Upper lobe of right lung (tissue), 1 donor: ENCODE measurements around the gene MAP7D3. TPM values are rescaled to one million over a fixed set of nuclear protein-coding genes. Genes with fewer than 3 reads are reported as not detected.
A peak's percentile ranks its signal among the peaks of the same experiment; 100 is the strongest.
"Not testable (repeated sequence)": the region's sequence is repeated elsewhere in the genome, so short reads cannot be mapped to it uniquely, and the experiment has no call there.

Experiments used
- ATAC-seq: fragments of 200-7000 bp; cut with Tn5 transposase; one replicate; pipeline ENCODE4 v1.9.1; 2020; ENCODE audit warnings: mild to moderate bottlenecking, moderate library complexity
- DNase-seq: peaks from one replicate; pipeline ENCODE4 v3.0.0-alpha.2; 2020
- H3K27ac ChIP-seq: fragments of 200-600 bp; one replicate; pipeline ENCODE4 v1.8.0; 2022
- H3K27me3 ChIP-seq: fragments of 200-600 bp; one replicate; pipeline ENCODE4 v1.8.0; 2022; ENCODE audit warnings: mild to moderate bottlenecking
- H3K36me3 ChIP-seq: fragments of 200-600 bp; one replicate; pipeline ENCODE4 v1.8.0; 2022
- H3K4me1 ChIP-seq: fragments of 200-600 bp; one replicate; pipeline ENCODE4 v1.8.0; 2022
- H3K4me3 ChIP-seq: fragments of 200-600 bp; one replicate; pipeline ENCODE4 v1.8.0; 2022; ENCODE audit warnings: mild to moderate bottlenecking
- H3K9me3 ChIP-seq: fragments of 200-600 bp; one replicate; pipeline ENCODE4 v1.8.0; 2022
- intact Hi-C: fragments of 100-400 bp; cut with DNase I; formaldehyde crosslinking; loops from one replicate; pipeline ENCODE4 v1.11.0; 2022
- total RNA-seq: library from RNA; stranded (reverse); fragmentation: NEBNext Ultra II Directional; extraction: Animal tissue kit (Norgen Biotek cat#: 25700); gene quantifications from one replicate; pipeline ENCODE4 v1.2.1, GENCODE V29; 2021
- TF ChIP-seq, protein P1 (sequence below): fragments of 200-600 bp; IDR thresholded peaks from one replicate; pipeline ENCODE4 v1.8.0; 2022; ENCODE audit warnings: antibody characterized with exemption
- donor health status: DM: no; HTN: yes; CAD: no; lungs with severe emphysema.

The MAP7D3 gene
- total RNA-seq, 1 donor from 2014 or later, result 7.9 TPM

- H3K4me3 ChIP-seq, result no peak overlapping the region
- TF ChIP-seq, protein P1, sequence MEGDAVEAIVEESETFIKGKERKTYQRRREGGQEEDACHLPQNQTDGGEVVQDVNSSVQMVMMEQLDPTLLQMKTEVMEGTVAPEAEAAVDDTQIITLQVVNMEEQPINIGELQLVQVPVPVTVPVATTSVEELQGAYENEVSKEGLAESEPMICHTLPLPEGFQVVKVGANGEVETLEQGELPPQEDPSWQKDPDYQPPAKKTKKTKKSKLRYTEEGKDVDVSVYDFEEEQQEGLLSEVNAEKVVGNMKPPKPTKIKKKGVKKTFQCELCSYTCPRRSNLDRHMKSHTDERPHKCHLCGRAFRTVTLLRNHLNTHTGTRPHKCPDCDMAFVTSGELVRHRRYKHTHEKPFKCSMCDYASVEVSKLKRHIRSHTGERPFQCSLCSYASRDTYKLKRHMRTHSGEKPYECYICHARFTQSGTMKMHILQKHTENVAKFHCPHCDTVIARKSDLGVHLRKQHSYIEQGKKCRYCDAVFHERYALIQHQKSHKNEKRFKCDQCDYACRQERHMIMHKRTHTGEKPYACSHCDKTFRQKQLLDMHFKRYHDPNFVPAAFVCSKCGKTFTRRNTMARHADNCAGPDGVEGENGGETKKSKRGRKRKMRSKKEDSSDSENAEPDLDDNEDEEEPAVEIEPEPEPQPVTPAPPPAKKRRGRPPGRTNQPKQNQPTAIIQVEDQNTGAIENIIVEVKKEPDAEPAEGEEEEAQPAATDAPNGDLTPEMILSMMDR, result no peak
- ATAC-seq (peak; percentile 56), DNase-seq (no peak)
- peak overlapping the region; percentile 65 for H3K27ac ChIP-seq
- intact Hi-C loops, result no loop called here
- H3K36me3 ChIP-seq, result no peaks in the 10 kb centered on the region
- H3K27me3 ChIP-seq, result no peaks in the 10 kb centered on the region
- peaks cover 3% of the 10 kb centered on the region for H3K4me1 ChIP-seq
- no peaks in the 10 kb centered on the region for H3K9me3 ChIP-seq
Measured at GRCh38 chrX:136170139-136170800, 80.9 kb downstream of the MAP7D3 start.

GRCh38 chrX:136168929-136169735, 82.1 kb downstream of the MAP7D3 start:
- Histone ChIP-seq H3K4me3 (no peak overlapping the region), H3K4me1 (peaks cover 3% of the 10 kb centered on the region)
- no peak for DNase-seq

GRCh38 chrX:136167989-136168388, 83.2 kb downstream of the MAP7D3 start:
- intact Hi-C loops, result loop anchor here (5.0 kb wide), 1 partner anchor 44 kb away; no protein-coding TSS in a partner anchor

More at GRCh38 chrX:136168929-136169735, 82.1 kb downstream of the MAP7D3 start:
- Histone ChIP-seq H3K27ac (peak overlapping the region; percentile 65), H3K9me3 (no peaks in the 10 kb centered on the region), H3K36me3 (no peaks in the 10 kb centered on the region), H3K27me3 (no peaks in the 10 kb centered on the region)
- intact Hi-C loops, result loop anchor here (5.0 kb wide), 1 partner anchor 43 kb away; no protein-coding TSS in a partner anchor
- ATAC-seq, result peak; percentile 54
- TF ChIP-seq, protein P1, result no peak

GRCh38 chrX:136166221-136166855, 84.9 kb downstream of the MAP7D3 start:
- Histone ChIP-seq H3K4me1 (peaks cover 3% of the 10 kb centered on the region), H3K27ac (peak overlapping the region; percentile 24), H3K27me3 (no peaks in the 10 kb centered on the region), H3K36me3 (no peaks in the 10 kb centered on the region), H3K9me3 (no peaks in the 10 kb centered on the region), H3K4me3 (no peak overlapping the region)
- no peak for DNase-seq
- ATAC-seq, result peak; percentile 42
- intact Hi-C loops, result loop anchor here (5.0 kb wide), 1 partner anchor 46 kb away; no protein-coding TSS in a partner anchor
- TF ChIP-seq, protein P1, result peak; percentile 21

More at GRCh38 chrX:136167989-136168388, 83.2 kb downstream of the MAP7D3 start:
- H3K27ac ChIP-seq, H3K27me3 ChIP-seq, ATAC-seq, H3K4me1 ChIP-seq, H3K36me3 ChIP-seq, H3K4me3 ChIP-seq, H3K9me3 ChIP-seq, DNase-seq: not testable (repeated sequence)

DNA sequence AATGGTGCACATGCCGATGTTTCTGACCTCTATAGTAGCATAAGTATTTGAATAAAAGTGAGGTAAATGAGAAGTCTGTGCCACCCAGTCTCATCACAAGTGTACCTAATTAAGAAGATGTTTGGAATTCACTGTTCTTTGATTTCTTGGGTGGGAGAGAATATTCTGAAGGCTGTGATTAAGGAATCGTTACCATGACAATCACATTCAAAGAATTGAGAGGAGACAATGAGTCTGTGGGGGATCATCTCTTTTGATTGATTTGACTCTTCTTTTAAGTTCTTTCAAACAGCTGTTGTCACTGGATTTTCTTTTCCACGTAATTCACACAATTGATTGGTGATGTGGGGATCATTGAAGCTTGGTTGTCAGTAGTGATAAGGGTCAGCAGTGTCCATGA, 85.8 kb downstream of the MAP7D3 start:
- DNase-seq, result no peak
- intact Hi-C loops, result loop anchor here (5.0 kb wide), 1 partner anchor 47 kb away; no protein-coding TSS in a partner anchor
- H3K4me1 ChIP-seq, result peaks cover 3% of the 10 kb centered on the region
- no peaks in the 10 kb centered on the region for H3K27me3 ChIP-seq
- TF ChIP-seq, protein P1, result no peak
- H3K27ac ChIP-seq, result peak overlapping the region; percentile 24
- ATAC-seq, result no peak
- H3K9me3 ChIP-seq, result no peaks in the 10 kb centered on the region
- no peak overlapping the region for H3K4me3 ChIP-seq
- no peaks in the 10 kb centered on the region for H3K36me3 ChIP-seq
